Stimulated activated CD4-positive, alpha-beta T cell treated with anti-CD3 and anti-CD28 coated beads, Interleukin-2, amount 100 ng/mL, for 4 hours (primary cell): ENCODE measurements around the gene OR4K13.

Source experiments
- DNase-seq: peaks from one replicate; pipeline ENCODE4 v3.0.0-alpha.2; 2020; ENCODE audit warnings: low read depth

OR4K13 gene

GRCh38 chr14:20035938-20036337, at the start of gene OR4K13:
TSS of gene OR4K13 (minus strand) at chr14:20036038. CDS start at chr14:20034758, 1,280 bp downstream.
- no peak for DNase-seq

- DNase-seq, result no peak
Observed at GRCh38 chr14:20059745-20060144, 23.9 kb upstream of the OR4K13 start, which contains the start of gene OR4L1. TSS of gene OR4L1 (plus strand) at chr14:20060045. CDS start at chr14:20060045, 0 bp downstream.

GRCh38 chr14:20048202-20048601, 12.4 kb upstream of the OR4K13 start:
- DNase-seq, result no peak

GRCh38 chr14:20044243-20044642, 8.4 kb upstream of the OR4K13 start:
- DNase-seq, result no peak

GRCh38 chr14:20035449-20035848, 389 bp downstream of the OR4K13 start:
- no peak for DNase-seq

- DNase-seq, result no peak
Observed at GRCh38 chr14:20031058-20031457, 4.8 kb downstream of the OR4K13 start.

- no peak for DNase-seq
Observed at GRCh38 chr14:20019257-20019865, 16.5 kb downstream of the OR4K13 start, which contains the start of gene OR4K14. TSS of gene OR4K14 (minus strand) at chr14:20019307. CDS start at chr14:20015193, 4,114 bp downstream.

- no peak for DNase-seq
Observed at GRCh38 chr14:20008156-20008555, 27.7 kb downstream of the OR4K13 start.

GRCh38 chr14:20002319-20002718, 33.5 kb downstream of the OR4K13 start:
- no peak for DNase-seq

- DNase-seq, result no peak
Observed at GRCh38 chr14:20001863-20002262, 34.0 kb downstream of the OR4K13 start, which contains the start of gene OR4Q2. TSS of gene OR4Q2 (plus strand) at chr14:20002163.

GRCh38 chr14:19993438-19993837, 42.4 kb downstream of the OR4K13 start:
- DNase-seq, result no peak
